ENCODE measurements around the gene METTL23.
A peak's percentile ranks its signal among the peaks of the same experiment; 100 is the strongest.
"Not testable (repeated sequence)": the region's sequence is repeated elsewhere in the genome, so short reads cannot be mapped to it uniquely, and the experiment has no call there.

The METTL23 gene

GRCh38 chr17:76702941-76703637 is 23.6 kb upstream of the METTL23 start:
- no peak for TF ChIP-seq CTCF (conservative IDR thresholded peaks at IDR 0.05; ENCODE audit: low read depth, low read length)
- DNase-seq (ENCODE audit: low read depth), result no peak

GRCh38 chr17:76704805-76705204 is 21.8 kb upstream of the METTL23 start:
- no peak overlapping the region for H3K4me3 ChIP-seq (ENCODE audit: low read length)
- no peak for DNase-seq (ENCODE audit: low read depth)
- TF ChIP-seq CTCF (conservative IDR thresholded peaks at IDR 0.05; ENCODE audit: low read depth, low read length), result no peak

More at GRCh38 chr17:76702941-76703637, 23.6 kb upstream of the METTL23 start:
- no peak overlapping the region for H3K4me3 ChIP-seq (ENCODE audit: low read length)

- no peak for TF ChIP-seq CTCF (conservative IDR thresholded peaks at IDR 0.05; ENCODE audit: low read depth, low read length)
- H3K4me3 ChIP-seq (ENCODE audit: low read length), result no peak overlapping the region
- DNase-seq (ENCODE audit: low read depth), result no peak
Measured at GRCh38 chr17:76706817-76707216, 19.8 kb upstream of the METTL23 start.

- no peak for DNase-seq (ENCODE audit: low read depth)
- H3K4me3 ChIP-seq (ENCODE audit: low read length), result no peak overlapping the region
- peak; percentile 89 for TF ChIP-seq CTCF (conservative IDR thresholded peaks at IDR 0.05; ENCODE audit: low read depth, low read length)
Measured at GRCh38 chr17:76707985-76708807, 18.4 kb upstream of the METTL23 start.

- TF ChIP-seq CTCF (conservative IDR thresholded peaks at IDR 0.05; ENCODE audit: low read depth, low read length), result no peak
- DNase-seq (ENCODE audit: low read depth), result no peak
Measured at GRCh38 chr17:76709077-76709950, 17.3 kb upstream of the METTL23 start.

GRCh38 chr17:76709951-76710862 is 16.4 kb upstream of the METTL23 start:
- not testable (repeated sequence) for DNase-seq (ENCODE audit: low read depth)
- H3K4me3 ChIP-seq (ENCODE audit: low read length), result peak overlapping the region; percentile 59

More at GRCh38 chr17:76709077-76709950, 17.3 kb upstream of the METTL23 start:
- H3K4me3 ChIP-seq (ENCODE audit: low read length), result peak overlapping the region; percentile 59
